Uterus (tissue), 2 donors: ENCODE data around the gene TMEM131.

ENCODE experiments used
- POLR2A ChIP-seq, 2 donors: fragments of 450-650 bp; IDR thresholded peaks; one replicate each; pipeline ENCODE4 v1.6.1; 2016; ENCODE audit warnings: antibody characterized with exemption in 2 of 2, mild to moderate bottlenecking in 1 of 2, moderate library complexity in 1 of 2
- TF ChIP-seq, protein P1 (sequence below), 4 experiments: fragments of 200-600 bp in 2 of 4; fragments of 450-650 bp in 2 of 4; sonication (generic) in 2 of 4; IDR thresholded peaks; one replicate each; pipeline ENCODE4 v1.5.1; 2016 to 2019; ENCODE audit warnings: antibody characterized with exemption in 4 of 4, mild to moderate bottlenecking in 2 of 4, moderate library complexity in 1 of 4

DNA sequence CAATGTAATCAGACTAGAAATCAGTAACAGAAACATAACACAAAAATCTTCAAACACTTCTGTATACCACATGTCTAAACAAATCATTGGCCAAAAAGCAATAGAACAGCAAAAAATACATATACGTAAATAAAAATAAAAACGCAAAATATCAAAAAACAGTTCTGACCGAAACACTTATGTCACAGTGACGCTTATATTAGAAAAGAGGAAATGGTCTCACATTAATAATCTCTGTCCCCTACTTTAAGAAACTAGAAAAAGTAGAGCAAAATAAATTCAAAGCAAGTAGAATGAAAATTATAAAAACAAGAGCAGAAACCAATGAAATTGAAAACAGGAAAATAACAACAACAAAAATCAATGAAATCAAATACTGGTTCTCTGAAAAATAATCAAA lies 41.9 kb downstream of the TMEM131 start:
- TF ChIP-seq, protein P1, sequence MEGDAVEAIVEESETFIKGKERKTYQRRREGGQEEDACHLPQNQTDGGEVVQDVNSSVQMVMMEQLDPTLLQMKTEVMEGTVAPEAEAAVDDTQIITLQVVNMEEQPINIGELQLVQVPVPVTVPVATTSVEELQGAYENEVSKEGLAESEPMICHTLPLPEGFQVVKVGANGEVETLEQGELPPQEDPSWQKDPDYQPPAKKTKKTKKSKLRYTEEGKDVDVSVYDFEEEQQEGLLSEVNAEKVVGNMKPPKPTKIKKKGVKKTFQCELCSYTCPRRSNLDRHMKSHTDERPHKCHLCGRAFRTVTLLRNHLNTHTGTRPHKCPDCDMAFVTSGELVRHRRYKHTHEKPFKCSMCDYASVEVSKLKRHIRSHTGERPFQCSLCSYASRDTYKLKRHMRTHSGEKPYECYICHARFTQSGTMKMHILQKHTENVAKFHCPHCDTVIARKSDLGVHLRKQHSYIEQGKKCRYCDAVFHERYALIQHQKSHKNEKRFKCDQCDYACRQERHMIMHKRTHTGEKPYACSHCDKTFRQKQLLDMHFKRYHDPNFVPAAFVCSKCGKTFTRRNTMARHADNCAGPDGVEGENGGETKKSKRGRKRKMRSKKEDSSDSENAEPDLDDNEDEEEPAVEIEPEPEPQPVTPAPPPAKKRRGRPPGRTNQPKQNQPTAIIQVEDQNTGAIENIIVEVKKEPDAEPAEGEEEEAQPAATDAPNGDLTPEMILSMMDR (IDR thresholded peaks at IDR 0.05), result no peak
- TF ChIP-seq POLR2A (IDR thresholded peaks at IDR 0.05), result no peak
